ENCODE measurements around the gene TMEM132D.
"Not testable (repeated sequence)": the region's sequence is repeated elsewhere in the genome, so short reads cannot be mapped to it uniquely, and the experiment has no call there.

Gene TMEM132D

DNA sequence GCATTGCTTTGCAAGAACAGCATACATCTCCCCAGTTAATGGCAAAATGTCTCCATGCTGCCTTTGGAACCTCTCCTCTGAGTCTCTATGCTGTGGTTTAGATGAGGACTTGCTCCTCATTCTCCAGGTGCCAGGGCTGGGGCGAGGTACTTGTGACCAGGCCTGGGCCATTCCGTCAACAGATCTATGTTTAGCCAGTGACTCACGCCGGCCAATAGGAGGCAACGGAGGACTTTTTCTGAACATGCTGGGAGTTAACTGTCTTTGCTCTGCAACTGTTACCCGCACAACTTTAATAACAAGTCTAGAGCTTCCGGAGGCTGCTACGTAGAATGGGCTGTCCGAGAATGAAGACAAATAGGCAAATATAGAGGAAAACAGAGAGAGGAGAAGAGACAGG, 836.3 kb downstream of the TMEM132D start:
- DNase-seq (ENCODE audit: low read depth, low spot score), result no peak

DNA sequence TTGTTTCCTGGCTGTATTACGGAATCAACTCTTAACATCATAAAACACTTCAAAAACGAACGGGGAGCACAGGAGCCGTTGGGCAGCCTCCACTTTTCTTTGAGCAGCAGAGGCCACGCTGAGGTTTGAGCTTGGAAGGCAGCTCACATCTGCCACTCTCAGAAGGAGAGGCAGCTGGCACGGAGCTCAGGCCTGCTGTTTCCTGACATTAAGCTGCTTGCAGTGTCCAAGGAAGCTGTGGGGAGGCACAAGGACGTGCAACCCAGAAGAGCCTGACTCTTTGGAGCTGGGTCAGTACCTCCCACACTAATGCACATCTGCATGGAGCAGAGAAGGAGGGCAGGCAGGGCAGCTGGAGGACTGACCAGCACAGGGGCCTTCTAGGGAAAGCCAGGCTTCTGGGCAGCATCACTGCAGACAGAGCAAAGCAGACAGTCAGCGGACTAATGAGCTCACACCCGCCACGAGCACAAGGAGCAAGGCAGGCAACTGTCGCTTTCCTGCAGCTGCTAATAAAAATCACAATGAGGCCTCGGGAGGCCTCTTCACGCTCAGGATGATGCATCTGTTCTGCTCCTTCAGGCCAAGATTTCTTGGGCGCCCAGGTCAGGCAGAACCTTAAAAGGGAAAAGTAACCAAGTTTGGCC, 839.5 kb downstream of the TMEM132D start:
- DNase-seq (ENCODE audit: low read depth, low spot score), result no peak

DNA sequence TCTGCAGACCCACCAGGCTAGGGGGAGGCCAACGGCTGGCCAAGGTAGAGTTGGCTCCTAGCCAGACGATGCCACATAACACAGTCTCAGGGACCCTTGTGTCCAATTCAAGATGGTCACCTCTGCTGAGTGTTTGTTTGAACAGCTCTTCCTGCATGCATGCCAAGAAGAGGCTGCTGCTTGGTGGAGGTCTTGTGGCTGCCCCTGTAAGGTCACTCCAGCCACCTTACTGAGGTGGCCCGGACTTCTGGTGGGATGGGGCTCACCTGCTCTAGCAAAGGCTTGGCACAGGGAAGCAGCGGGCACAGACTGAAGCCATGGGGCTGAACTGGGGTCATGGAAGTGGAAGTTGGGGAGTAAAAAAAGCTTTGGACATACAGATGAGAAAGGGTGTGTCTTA, 840.2 kb downstream of the TMEM132D start:
- no peak for DNase-seq (ENCODE audit: low read depth, low spot score)

DNA sequence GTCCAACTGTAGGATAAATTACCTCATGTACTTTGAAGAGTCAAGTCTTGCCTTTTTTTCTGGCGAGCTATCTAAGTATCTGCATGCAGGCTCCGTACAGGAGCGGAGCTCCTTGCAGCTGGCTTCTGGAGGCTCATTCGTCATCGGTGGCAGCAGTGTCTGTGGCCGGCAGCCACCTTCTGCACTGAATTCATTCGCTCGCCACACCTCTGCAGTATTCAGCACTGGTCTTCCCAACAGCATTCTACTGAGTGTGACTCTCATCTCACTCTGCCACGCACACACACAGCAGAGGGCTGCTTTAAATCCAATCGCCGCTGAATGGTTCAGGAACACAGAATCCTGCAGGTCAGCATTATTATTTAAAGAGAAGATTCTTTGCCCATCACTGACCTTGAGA, 850.6 kb downstream of the TMEM132D start:
- DNase-seq (ENCODE audit: low read depth, low spot score), result no peak

DNA sequence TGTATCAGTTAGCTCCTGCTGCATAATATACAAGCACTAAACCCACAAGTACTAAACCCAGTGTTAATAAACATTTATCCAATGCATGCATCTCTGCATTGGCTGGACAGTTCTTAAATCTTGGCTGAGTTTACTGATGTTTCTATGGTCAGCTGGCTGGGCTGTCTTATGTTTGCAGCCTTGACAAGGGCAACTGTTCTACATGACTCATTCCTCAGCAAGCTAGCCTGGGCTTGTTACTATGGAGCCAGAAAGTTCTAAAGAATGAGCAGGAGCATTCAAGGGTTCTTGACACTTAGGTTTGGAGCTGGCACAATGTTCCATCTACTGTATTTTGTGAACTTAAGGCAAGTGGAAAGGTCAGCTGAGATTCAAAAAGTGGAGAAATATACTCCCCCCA, 851.5 kb downstream of the TMEM132D start:
- DNase-seq (ENCODE audit: low read depth, low spot score), result no peak

DNA sequence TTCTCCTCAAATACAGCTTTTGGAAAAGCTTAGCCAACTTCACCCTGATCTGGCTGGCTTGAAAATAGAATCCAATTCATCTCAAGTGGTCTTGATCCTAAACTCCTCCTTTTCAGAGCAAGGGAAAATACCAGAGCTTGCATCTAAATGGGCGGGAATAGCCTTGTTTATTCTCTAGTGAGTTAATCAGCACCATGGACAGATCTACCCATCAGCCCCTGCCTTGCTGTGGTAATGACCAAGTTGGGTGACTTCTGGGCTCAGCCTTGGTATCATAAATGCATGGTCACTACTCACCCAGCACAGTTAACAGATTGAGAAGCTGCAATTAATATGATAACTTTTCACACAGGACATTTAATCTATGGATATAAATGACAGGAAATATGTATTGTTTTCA, 853.9 kb downstream of the TMEM132D start:
- DNase-seq (ENCODE audit: low read depth, low spot score), result no peak

DNA sequence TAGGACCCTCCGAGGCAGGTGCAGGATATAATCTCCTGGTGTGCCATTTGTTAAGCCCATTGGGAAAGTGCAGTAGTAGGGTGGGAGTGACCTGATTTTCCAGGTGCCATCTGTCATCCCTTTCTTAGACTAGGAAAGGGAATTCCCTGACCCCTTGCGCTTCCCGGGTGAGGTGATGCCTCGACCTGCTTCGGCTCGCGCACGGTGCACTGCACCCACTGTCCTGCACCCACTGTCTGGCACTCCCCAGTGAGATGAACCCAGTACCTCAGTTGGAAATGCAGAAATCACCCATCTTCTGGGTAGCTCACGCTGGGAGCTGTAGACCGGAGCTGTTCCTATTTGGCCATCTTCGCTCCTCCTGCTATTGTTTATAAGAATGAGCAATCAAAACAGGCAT, 860.5 kb downstream of the TMEM132D start:
- DNase-seq (ENCODE audit: low read depth, low spot score), result not testable (repeated sequence)

DNA sequence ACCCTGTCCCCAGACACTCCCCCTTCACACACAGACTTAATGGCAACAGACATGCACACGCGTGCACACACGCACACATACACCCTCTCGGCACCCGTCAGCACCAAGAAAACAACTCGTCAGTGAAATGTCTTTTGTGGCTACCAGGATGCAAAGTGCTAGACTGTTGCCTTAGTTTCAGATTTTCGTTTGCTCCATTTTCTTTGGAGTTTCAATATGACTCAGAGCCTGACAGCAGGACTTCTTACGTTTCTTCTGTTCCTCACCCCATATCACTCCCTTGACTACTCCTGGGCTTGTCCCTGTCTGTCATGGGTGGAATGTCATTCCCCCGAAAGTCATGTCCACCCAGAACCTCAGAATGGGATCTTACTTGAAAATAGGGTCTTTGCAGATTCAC, 867.7 kb downstream of the TMEM132D start:
- DNase-seq (ENCODE audit: low read depth, low spot score), result no peak

DNA sequence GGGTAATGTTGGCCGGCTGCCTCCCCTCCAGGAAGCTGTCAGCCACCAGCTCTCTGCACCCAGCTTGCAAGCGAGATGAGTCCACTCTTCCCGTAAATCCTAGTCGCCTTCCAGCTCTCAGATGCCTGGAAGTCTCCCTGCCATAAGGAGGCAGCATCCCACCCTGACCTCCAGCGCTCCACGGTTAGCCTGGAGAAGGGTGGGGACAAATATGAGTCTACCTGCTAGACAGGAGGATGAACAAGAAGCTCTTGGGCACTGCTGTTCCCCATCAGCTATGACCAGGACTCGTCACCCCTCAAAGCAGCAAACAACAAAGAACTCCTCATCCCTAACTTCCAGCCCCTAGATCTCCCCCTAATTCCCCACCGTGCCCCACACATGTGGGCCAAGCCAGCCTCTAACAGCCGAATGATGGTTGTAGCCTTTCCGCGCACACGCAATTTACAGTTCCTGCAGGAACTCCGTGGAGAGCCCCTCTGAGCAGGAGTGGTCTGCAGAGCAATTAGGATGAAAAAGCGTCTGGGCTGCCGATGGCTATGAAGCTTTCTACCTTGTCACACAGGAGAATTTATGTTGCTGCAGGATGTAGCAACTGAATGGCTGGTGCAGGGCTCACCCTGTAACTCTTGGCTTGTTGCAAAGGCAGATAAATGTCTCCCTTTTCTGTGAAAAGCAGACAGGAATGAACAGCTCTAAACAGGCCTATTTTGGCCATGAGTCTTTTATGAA, 869.1 kb downstream of the TMEM132D start:
- no peak for DNase-seq (ENCODE audit: low read depth, low spot score)

DNA sequence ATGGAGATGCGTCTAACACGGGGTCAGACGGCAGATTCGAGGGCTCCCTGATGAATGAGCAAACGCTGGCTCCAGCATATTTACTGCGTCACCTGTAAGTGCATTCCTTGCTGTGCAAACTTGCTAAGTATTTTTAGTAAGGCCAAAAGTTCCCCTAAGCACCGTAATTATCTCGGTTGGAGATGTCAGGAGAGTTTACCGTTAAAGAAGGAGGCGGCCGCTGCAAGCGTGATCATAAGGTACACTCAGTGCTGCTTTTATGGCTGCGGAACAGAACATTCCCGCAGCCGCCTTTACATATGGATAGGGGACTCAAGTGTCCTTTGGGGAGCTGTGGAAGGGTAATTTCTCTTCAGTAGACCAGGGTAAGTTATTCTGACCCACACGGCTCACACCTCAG, 875.0 kb downstream of the TMEM132D start:
- no peak for DNase-seq (ENCODE audit: low read depth, low spot score)

DNA sequence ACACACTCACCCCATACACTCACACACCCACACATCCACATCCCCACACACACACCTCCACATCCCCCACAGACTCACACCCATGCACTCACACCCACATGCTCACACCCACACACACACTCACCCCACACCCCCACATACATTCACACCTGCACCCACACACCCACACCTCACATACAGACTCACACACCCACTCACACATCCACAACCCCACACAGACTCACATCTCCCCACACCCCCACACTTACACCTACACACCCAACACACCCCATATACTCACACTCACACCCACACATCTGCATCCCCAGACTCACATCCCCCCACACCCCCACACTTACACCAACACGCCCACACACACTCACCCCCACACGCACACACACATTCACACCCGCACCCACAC, 878.8 kb downstream of the TMEM132D start:
- no peak for DNase-seq (ENCODE audit: low read depth, low spot score)
